ENCODE results near the gene GPR32. TPM values are rescaled to one million over a fixed set of nuclear protein-coding genes. Genes with fewer than 3 reads are reported as not detected.

Gene GPR32
- total and polyA plus RNA-seq, 4 donors, result not detected

- WGBS, 2 donors, result 3% methylated on average over 49 to 52 of the region's 52 CpGs
- Histone ChIP-seq H3K9me3 (ENCODE audit: control insufficient read depth, low read length) (peaks cover 2% of the 10 kb centered on the region), H3K27me3 (ENCODE audit: control insufficient read depth in 1 of 2, insufficient read depth in 2 of 2, low read length in 1 of 2) (no peaks in the 10 kb centered on the region), H3K27ac (ENCODE audit: low read depth in 1 of 2, low read length in 2 of 2) (no peak overlapping the region), H3K4me1 (ENCODE audit: control insufficient read depth in 1 of 2, insufficient read depth in 2 of 2, low read length in 2 of 2) (no peaks in the 10 kb centered on the region), H3K4me3 (ENCODE audit: low read length in 2 of 2) (peak overlapping the region in 1 of 2 donors; percentile 18), H3K36me3 (ENCODE audit: control insufficient read depth in 1 of 2, insufficient read depth in 2 of 2, low read length in 1 of 2) (no peaks in the 10 kb centered on the region)
- DNase-seq (peak in 1 of 2 donors; percentile 82), ATAC-seq (ENCODE audit: low FRiP score) (no peak)
- intact Hi-C loops (cut with DNase I), result no loop called here
Observed at GRCh38 chr19:50725218-50725910, 44.9 kb upstream of the GPR32 start.

GRCh38 chr19:50725911-50726230 is 44.4 kb upstream of the GPR32 start:
- H3K27me3 ChIP-seq (ENCODE audit: control insufficient read depth in 1 of 2, insufficient read depth in 2 of 2, low read length in 1 of 2), result no peaks in the 10 kb centered on the region
- H3K4me3 ChIP-seq (ENCODE audit: low read length in 2 of 2), result no peak overlapping the region
- H3K27ac ChIP-seq (ENCODE audit: low read depth in 1 of 2, low read length in 2 of 2), result no peak overlapping the region
- ATAC-seq (ENCODE audit: low FRiP score), result no peak
- H3K36me3 ChIP-seq (ENCODE audit: control insufficient read depth in 1 of 2, insufficient read depth in 2 of 2, low read length in 1 of 2), result no peaks in the 10 kb centered on the region
- no peak for DNase-seq
- WGBS, 2 donors, result 76 to 81% methylated on average over 9 of the region's 9 CpGs
- intact Hi-C loops (cut with DNase I), result no loop called here
- peaks cover 2% of the 10 kb centered on the region for H3K9me3 ChIP-seq (ENCODE audit: control insufficient read depth, low read length)
- no peaks in the 10 kb centered on the region for H3K4me1 ChIP-seq (ENCODE audit: control insufficient read depth in 1 of 2, insufficient read depth in 2 of 2, low read length in 2 of 2)

GRCh38 chr19:50728084-50728737 is 42.1 kb upstream of the GPR32 start:
- H3K4me1 ChIP-seq (ENCODE audit: control insufficient read depth in 1 of 2, insufficient read depth in 2 of 2, low read length in 2 of 2), result no peaks in the 10 kb centered on the region
- ATAC-seq (ENCODE audit: low FRiP score) (no peak), DNase-seq (peak; percentile 85 to 86)
- H3K36me3 ChIP-seq (ENCODE audit: control insufficient read depth in 1 of 2, insufficient read depth in 2 of 2, low read length in 1 of 2), result no peaks in the 10 kb centered on the region
- intact Hi-C loops (cut with DNase I), result no loop called here
- H3K27me3 ChIP-seq (ENCODE audit: control insufficient read depth in 1 of 2, insufficient read depth in 2 of 2, low read length in 1 of 2), result no peaks in the 10 kb centered on the region
- H3K27ac ChIP-seq (ENCODE audit: low read depth in 1 of 2, low read length in 2 of 2), result no peak overlapping the region
- WGBS, 2 donors, result 13 to 15% methylated on average over 39 of the region's 39 CpGs
- peaks cover 2% of the 10 kb centered on the region for H3K9me3 ChIP-seq (ENCODE audit: control insufficient read depth, low read length)
- no peak overlapping the region for H3K4me3 ChIP-seq (ENCODE audit: low read length in 2 of 2)

- H3K27ac ChIP-seq (ENCODE audit: low read depth in 1 of 2, low read length in 2 of 2), result no peak overlapping the region
- intact Hi-C loops (cut with DNase I), result no loop called here
- no peak overlapping the region for H3K4me3 ChIP-seq (ENCODE audit: low read length in 2 of 2)
- DNase-seq (no peak), ATAC-seq (ENCODE audit: low FRiP score) (no peak)
- no peaks in the 10 kb centered on the region for H3K36me3 ChIP-seq (ENCODE audit: control insufficient read depth in 1 of 2, insufficient read depth in 2 of 2, low read length in 1 of 2)
- H3K9me3 ChIP-seq (ENCODE audit: control insufficient read depth, low read length), result peaks cover 2% of the 10 kb centered on the region
- H3K27me3 ChIP-seq (ENCODE audit: control insufficient read depth in 1 of 2, insufficient read depth in 2 of 2, low read length in 1 of 2), result no peaks in the 10 kb centered on the region
- no peaks in the 10 kb centered on the region for H3K4me1 ChIP-seq (ENCODE audit: control insufficient read depth in 1 of 2, insufficient read depth in 2 of 2, low read length in 2 of 2)
- 55 to 56% methylated on average over 5 of the region's 5 CpGs for WGBS, 2 donors
Observed at GRCh38 chr19:50729894-50730293, 40.4 kb upstream of the GPR32 start.

DNA sequence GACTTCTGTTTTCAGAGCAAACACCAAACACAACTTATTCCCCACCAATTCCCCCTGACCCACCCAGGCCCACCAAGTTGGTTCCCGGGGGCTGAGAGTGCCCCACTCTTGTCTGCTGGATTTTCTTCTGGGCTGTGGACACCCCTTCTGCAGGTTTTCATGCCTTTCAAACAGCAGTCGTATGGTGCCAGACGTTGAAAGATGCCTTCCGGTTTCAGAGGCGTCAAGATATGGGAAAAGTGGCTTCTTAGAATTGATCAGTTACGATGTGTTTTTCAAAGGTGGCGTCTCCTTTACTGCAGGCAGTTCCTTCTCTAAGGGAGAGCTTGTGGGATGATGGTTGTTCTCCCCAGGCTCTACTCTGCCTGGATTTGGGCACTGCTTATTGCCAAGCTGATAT is 34.4 kb upstream of the GPR32 start:
- ATAC-seq (ENCODE audit: low FRiP score) (no peak), DNase-seq (no peak)
- no peaks in the 10 kb centered on the region for H3K36me3 ChIP-seq (ENCODE audit: control insufficient read depth in 1 of 2, insufficient read depth in 2 of 2, low read length in 1 of 2)
- no peak overlapping the region for H3K27ac ChIP-seq (ENCODE audit: low read depth in 1 of 2, low read length in 2 of 2)
- H3K9me3 ChIP-seq (ENCODE audit: control insufficient read depth, low read length), result peaks cover 2% of the 10 kb centered on the region
- intact Hi-C loops (cut with DNase I), result no loop called here
- WGBS, 2 donors, result 33 to 46% methylated on average over 7 of the region's 7 CpGs
- no peaks in the 10 kb centered on the region for H3K27me3 ChIP-seq (ENCODE audit: control insufficient read depth in 1 of 2, insufficient read depth in 2 of 2, low read length in 1 of 2)
- H3K4me3 ChIP-seq (ENCODE audit: low read length in 2 of 2), result no peak overlapping the region
- H3K4me1 ChIP-seq (ENCODE audit: control insufficient read depth in 1 of 2, insufficient read depth in 2 of 2, low read length in 2 of 2), result no peaks in the 10 kb centered on the region

DNA sequence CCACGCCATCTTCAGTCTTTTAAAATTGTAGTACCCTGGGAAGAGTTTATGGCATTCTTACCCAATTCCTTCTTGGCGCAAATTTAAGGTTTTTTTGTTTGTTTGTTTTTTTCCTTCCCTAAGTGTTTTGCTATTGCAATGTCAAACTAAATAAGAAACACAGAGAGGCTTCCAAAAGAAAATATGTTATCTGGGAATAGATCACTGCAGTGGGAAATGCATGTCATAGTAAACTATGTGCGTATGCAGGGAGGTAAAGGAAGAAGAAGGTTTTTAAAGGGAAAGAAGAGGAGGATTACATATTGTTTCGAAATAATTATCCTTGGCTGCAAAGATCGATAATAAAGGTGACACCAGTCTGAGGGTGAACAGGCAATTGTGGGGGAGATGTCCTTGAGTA is 33.9 kb upstream of the GPR32 start:
- H3K4me3 ChIP-seq (ENCODE audit: low read length in 2 of 2), result no peak overlapping the region
- no peaks in the 10 kb centered on the region for H3K4me1 ChIP-seq (ENCODE audit: control insufficient read depth in 1 of 2, insufficient read depth in 2 of 2, low read length in 2 of 2)
- DNase-seq, result no peak
- WGBS, 2 donors, result 50 to 60% methylated on average over 5 of the region's 5 CpGs
- no peak overlapping the region for H3K27ac ChIP-seq (ENCODE audit: low read depth in 1 of 2, low read length in 2 of 2)
- H3K36me3 ChIP-seq (ENCODE audit: control insufficient read depth in 1 of 2, insufficient read depth in 2 of 2, low read length in 1 of 2), result no peaks in the 10 kb centered on the region
- peaks cover 2% of the 10 kb centered on the region for H3K9me3 ChIP-seq (ENCODE audit: control insufficient read depth, low read length)
- H3K27me3 ChIP-seq (ENCODE audit: control insufficient read depth in 1 of 2, insufficient read depth in 2 of 2, low read length in 1 of 2), result no peaks in the 10 kb centered on the region
- ATAC-seq (ENCODE audit: low FRiP score), result no peak
- intact Hi-C loops (cut with DNase I), result no loop called here

DNA sequence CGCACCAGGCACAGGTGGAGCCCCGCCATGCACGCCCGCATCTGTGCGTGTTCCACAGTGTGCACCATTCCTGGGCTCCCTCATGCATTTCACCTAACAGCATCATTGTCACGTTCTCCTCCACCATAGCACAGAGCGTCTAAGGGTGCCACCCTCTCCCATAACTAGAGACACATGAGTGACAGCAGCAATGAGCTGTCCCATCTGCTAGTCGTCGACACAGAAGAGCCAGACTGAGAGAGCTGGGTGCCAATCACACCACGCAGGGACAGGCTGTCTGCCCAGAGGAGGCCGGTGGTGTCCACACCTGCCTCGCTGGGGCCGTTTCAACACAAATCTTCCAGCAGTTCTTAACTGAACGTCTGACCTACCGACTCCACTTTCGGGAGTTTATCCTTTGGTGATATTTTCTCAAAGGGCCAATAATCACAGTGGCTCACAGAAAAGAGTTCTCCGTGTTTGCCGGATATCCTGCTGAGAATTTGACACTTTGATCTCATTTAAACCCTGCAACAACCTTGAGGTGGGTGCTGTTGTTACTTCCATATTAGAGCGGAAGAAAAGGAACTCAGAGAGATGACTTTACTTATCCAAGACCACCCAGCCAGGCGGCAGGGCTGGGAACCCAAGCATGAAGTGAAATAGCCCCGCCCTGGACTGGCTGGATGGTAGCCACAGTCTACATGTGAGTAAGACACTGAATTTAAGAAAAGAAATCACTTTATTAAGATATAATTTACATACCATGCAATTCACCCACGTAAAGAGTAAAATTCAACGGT is 30.9 kb upstream of the GPR32 start:
- Histone ChIP-seq H3K4me3 (ENCODE audit: low read length in 2 of 2) (no peak overlapping the region), H3K9me3 (ENCODE audit: control insufficient read depth, low read length) (peaks cover 2% of the 10 kb centered on the region), H3K27me3 (ENCODE audit: control insufficient read depth in 1 of 2, insufficient read depth in 2 of 2, low read length in 1 of 2) (no peaks in the 10 kb centered on the region), H3K4me1 (ENCODE audit: control insufficient read depth in 1 of 2, insufficient read depth in 2 of 2, low read length in 2 of 2) (no peaks in the 10 kb centered on the region), H3K36me3 (ENCODE audit: control insufficient read depth in 1 of 2, insufficient read depth in 2 of 2, low read length in 1 of 2) (no peaks in the 10 kb centered on the region), H3K27ac (ENCODE audit: low read depth in 1 of 2, low read length in 2 of 2) (no peak overlapping the region)
- WGBS, 2 donors, result 77% methylated on average over 23 of the region's 23 CpGs
- DNase-seq, result no peak
- ATAC-seq (ENCODE audit: low FRiP score), result no peak
- intact Hi-C loops (cut with DNase I), result no loop called here

GRCh38 chr19:50739914-50740426 is 30.3 kb upstream of the GPR32 start:
- DNase-seq (no peak), ATAC-seq (ENCODE audit: low FRiP score) (no peak)
- no peaks in the 10 kb centered on the region for H3K4me1 ChIP-seq (ENCODE audit: control insufficient read depth in 1 of 2, insufficient read depth in 2 of 2, low read length in 2 of 2)
- H3K27ac ChIP-seq (ENCODE audit: low read depth in 1 of 2, low read length in 2 of 2), result no peak overlapping the region
- H3K27me3 ChIP-seq (ENCODE audit: control insufficient read depth in 1 of 2, insufficient read depth in 2 of 2, low read length in 1 of 2), result no peaks in the 10 kb centered on the region
- H3K4me3 ChIP-seq (ENCODE audit: low read length in 2 of 2), result no peak overlapping the region
- peaks cover 2% of the 10 kb centered on the region for H3K9me3 ChIP-seq (ENCODE audit: control insufficient read depth, low read length)
- intact Hi-C loops (cut with DNase I), result no loop called here
- H3K36me3 ChIP-seq (ENCODE audit: control insufficient read depth in 1 of 2, insufficient read depth in 2 of 2, low read length in 1 of 2), result no peaks in the 10 kb centered on the region
- WGBS, 2 donors, result 55 to 60% methylated on average over 11 of the region's 11 CpGs

All from aorta (tissue), 5 donors.